ENCODE measurements around the gene MUC21.

The MUC21 gene

GRCh38 chr6:30942338-30943060 is 41.0 kb upstream of the MUC21 start:
- H3K4me3 ChIP-seq (ENCODE audit: control insufficient read depth, low read depth, low read length), result no peak overlapping the region
- TF ChIP-seq, protein P1, sequence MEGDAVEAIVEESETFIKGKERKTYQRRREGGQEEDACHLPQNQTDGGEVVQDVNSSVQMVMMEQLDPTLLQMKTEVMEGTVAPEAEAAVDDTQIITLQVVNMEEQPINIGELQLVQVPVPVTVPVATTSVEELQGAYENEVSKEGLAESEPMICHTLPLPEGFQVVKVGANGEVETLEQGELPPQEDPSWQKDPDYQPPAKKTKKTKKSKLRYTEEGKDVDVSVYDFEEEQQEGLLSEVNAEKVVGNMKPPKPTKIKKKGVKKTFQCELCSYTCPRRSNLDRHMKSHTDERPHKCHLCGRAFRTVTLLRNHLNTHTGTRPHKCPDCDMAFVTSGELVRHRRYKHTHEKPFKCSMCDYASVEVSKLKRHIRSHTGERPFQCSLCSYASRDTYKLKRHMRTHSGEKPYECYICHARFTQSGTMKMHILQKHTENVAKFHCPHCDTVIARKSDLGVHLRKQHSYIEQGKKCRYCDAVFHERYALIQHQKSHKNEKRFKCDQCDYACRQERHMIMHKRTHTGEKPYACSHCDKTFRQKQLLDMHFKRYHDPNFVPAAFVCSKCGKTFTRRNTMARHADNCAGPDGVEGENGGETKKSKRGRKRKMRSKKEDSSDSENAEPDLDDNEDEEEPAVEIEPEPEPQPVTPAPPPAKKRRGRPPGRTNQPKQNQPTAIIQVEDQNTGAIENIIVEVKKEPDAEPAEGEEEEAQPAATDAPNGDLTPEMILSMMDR (IDR thresholded peaks at IDR 0.05; ENCODE audit: control insufficient read depth, insufficient read depth, low read depth, low read length, missing control alignments), result peak; percentile 76
- DNase-seq (ENCODE audit: low read depth), result peak; percentile 43

DNA sequence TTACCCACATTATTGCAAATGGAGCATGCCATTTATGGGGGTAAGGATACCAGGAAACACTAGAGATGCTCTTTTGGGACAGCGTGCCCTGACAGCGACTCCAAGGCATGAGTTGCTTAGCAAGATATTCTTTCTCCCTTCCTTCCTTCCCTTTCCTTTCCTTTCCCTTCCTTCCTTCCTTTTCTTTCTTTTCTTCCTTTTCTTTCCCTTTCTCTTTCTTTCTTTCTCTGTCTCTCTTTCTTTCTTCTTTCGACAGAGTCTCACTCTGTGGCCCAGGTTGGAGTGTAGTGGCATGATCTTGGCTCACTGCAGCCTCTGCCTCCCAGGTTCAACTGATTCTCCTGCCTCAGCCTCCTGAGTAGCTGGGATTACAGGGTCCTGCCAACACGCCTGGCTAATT is 39.5 kb upstream of the MUC21 start:
- TF ChIP-seq, protein P1 (IDR thresholded peaks at IDR 0.05; ENCODE audit: control insufficient read depth, insufficient read depth, low read depth, low read length, missing control alignments), result no peak
- no peak for DNase-seq (ENCODE audit: low read depth)
- no peak overlapping the region for H3K4me3 ChIP-seq (ENCODE audit: control insufficient read depth, low read depth, low read length)

GRCh38 chr6:30945281-30945680 is 38.2 kb upstream of the MUC21 start:
- TF ChIP-seq, protein P1 (IDR thresholded peaks at IDR 0.05; ENCODE audit: control insufficient read depth, insufficient read depth, low read depth, low read length, missing control alignments), result no peak
- H3K4me3 ChIP-seq (ENCODE audit: control insufficient read depth, low read depth, low read length), result no peak overlapping the region
- DNase-seq (ENCODE audit: low read depth), result no peak

DNA sequence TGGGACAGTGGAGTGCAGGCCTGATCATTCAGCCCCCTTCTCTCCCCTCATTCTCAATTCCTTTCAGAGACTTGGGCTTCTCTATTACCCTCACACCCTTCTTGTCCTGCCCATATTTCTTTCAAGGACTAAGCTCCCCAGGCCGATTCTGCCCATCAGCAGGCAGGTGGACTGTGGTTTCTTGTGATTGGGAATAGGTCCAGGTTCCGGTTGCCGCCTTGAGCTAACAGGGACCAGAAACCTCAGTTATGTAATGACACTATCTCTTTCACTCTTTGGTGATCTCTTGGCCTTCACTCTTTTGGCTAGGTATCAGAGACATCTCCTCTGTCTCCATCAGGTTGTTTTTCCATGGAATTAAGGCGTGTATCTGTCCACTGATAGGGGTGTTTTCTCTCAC is 36.3 kb upstream of the MUC21 start:
- no peak for DNase-seq (ENCODE audit: low read depth)
- H3K4me3 ChIP-seq (ENCODE audit: control insufficient read depth, low read depth, low read length), result no peak overlapping the region
- TF ChIP-seq, protein P1 (IDR thresholded peaks at IDR 0.05; ENCODE audit: control insufficient read depth, insufficient read depth, low read depth, low read length, missing control alignments), result no peak

DNA sequence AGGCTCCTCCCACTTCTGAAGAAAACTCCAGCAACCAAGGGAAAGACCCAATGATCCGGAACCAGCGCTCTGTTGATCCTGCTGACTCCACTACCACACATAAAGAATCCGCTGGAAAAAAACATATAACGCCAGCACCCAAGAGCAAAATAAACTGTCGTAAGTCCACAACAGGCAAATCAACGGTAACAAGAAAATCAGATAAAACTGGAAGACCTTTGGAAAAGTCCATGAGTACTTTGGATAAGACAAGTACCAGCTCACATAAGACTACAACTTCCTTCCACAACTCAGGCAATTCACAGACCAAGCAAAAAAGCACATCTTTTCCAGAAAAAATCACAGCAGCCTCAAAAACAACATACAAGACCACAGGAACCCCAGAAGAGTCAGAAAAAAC is 34.7 kb upstream of the MUC21 start:
- TF ChIP-seq, protein P1 (IDR thresholded peaks at IDR 0.05; ENCODE audit: control insufficient read depth, insufficient read depth, low read depth, low read length, missing control alignments), result no peak
- no peak overlapping the region for H3K4me3 ChIP-seq (ENCODE audit: control insufficient read depth, low read depth, low read length)
- DNase-seq (ENCODE audit: low read depth), result no peak

DNA sequence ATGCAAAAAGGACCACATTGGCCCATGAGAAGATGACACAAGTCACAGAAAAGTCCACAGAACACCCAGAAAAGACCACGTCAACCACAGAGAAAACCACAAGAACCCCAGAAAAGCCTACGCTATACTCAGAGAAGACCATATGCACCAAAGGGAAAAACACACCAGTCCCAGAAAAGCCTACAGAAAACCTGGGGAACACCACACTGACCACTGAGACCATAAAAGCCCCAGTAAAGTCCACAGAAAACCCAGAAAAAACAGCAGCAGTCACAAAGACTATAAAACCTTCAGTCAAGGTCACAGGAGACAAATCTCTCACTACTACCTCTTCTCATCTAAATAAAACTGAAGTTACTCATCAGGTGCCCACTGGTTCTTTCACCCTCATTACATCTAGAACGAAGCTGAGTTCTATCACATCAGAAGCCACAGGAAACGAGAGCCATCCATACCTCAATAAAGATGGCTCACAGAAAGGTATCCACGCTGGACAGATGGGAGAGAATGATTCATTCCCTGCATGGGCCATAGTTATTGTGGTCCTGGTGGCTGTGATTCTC is 31.5 kb upstream of the MUC21 start:
- no peak for DNase-seq (ENCODE audit: low read depth)
- TF ChIP-seq, protein P1 (IDR thresholded peaks at IDR 0.05; ENCODE audit: control insufficient read depth, insufficient read depth, low read depth, low read length, missing control alignments), result no peak
- no peak overlapping the region for H3K4me3 ChIP-seq (ENCODE audit: control insufficient read depth, low read depth, low read length)

Measured in AG09309 (cell line).